Left ventricle myocardium inferior (tissue), 1 donor: ENCODE measurements around the gene TRIML2. TPM values are rescaled to one million over a fixed set of nuclear protein-coding genes. Genes with fewer than 3 reads are reported as not detected.

ENCODE experiments used
- DNase-seq: peaks from one replicate; pipeline ENCODE4 v3.0.0-alpha.2; 2020
- H3K27ac ChIP-seq: fragments of 200-600 bp; replicated peaks from 2 replicates; pipeline ENCODE4 v1.8.0; 2021
- H3K27me3 ChIP-seq: fragments of 200-600 bp; 2 replicates; pipeline ENCODE4 v1.8.0; 2021; ENCODE audit warnings: low read depth
- H3K36me3 ChIP-seq: fragments of 200-600 bp; 2 replicates; pipeline ENCODE4 v1.8.0; 2021
- H3K4me1 ChIP-seq: fragments of 200-600 bp; 2 replicates; pipeline ENCODE4 v1.8.0; 2021
- H3K4me3 ChIP-seq: fragments of 200-600 bp; 2 replicates; pipeline ENCODE4 v1.8.0; 2021; ENCODE audit warnings: mild to moderate bottlenecking, moderate library complexity
- H3K9me3 ChIP-seq: fragments of 200-600 bp; replicated peaks from 2 replicates; pipeline ENCODE4 v1.8.0; 2021
- CTCF ChIP-seq: fragments of 200-600 bp; IDR thresholded peaks from 2 replicates; pipeline ENCODE4 v1.8.0; 2021; ENCODE audit warnings: antibody characterized with exemption, mild to moderate bottlenecking, borderline replicate concordance
- intact Hi-C: fragments of 100-400 bp; cut with micrococcal nuclease; formaldehyde crosslinking; loops from one replicate; pipeline ENCODE4 v1.11.0; 2022
- total RNA-seq: library from RNA; stranded (reverse); fragmentation: NEBNext Ultra II Directional; extraction: Animal tissue kit (Norgen Biotek cat#: 25700); gene quantifications from one replicate; pipeline ENCODE4 v1.2.1, GENCODE V29; 2021
- donor health status: DM: no; HTN: yes; CAD: no; lungs with severe emphysema.

The TRIML2 gene
- total RNA-seq, 1 donor from 2014 or later: not detected

GRCh38 chr4:188132232-188132631 lies 22.8 kb upstream of the TRIML2 start:
- Histone ChIP-seq H3K27ac (no peak overlapping the region), H3K36me3 (no peaks in the 10 kb centered on the region), H3K9me3 (no peaks in the 10 kb centered on the region), H3K27me3 (no peaks in the 10 kb centered on the region), H3K4me1 (no peaks in the 10 kb centered on the region), H3K4me3 (no peak overlapping the region)
- no peak for TF ChIP-seq CTCF
- no peak for DNase-seq
- intact Hi-C loops: no loop called here

GRCh38 chr4:188130355-188130754 lies 21.0 kb upstream of the TRIML2 start:
- no peak for DNase-seq
- TF ChIP-seq CTCF: no peak
- intact Hi-C loops: no loop called here
- no peaks in the 10 kb centered on the region for H3K27me3 ChIP-seq
- H3K4me3 ChIP-seq: no peak overlapping the region
- no peaks in the 10 kb centered on the region for H3K36me3 ChIP-seq
- no peaks in the 10 kb centered on the region for H3K4me1 ChIP-seq
- no peaks in the 10 kb centered on the region for H3K9me3 ChIP-seq
- no peak overlapping the region for H3K27ac ChIP-seq

GRCh38 chr4:188127214-188127874 lies 17.9 kb upstream of the TRIML2 start:
- no peak for DNase-seq
- no peak for TF ChIP-seq CTCF
- Histone ChIP-seq H3K27me3 (no peaks in the 10 kb centered on the region), H3K9me3 (no peaks in the 10 kb centered on the region), H3K36me3 (no peaks in the 10 kb centered on the region), H3K27ac (no peak overlapping the region), H3K4me1 (no peaks in the 10 kb centered on the region), H3K4me3 (no peak overlapping the region)
- intact Hi-C loops: no loop called here

GRCh38 chr4:188121530-188121929 lies 12.1 kb upstream of the TRIML2 start:
- Histone ChIP-seq H3K9me3 (no peaks in the 10 kb centered on the region), H3K36me3 (no peaks in the 10 kb centered on the region), H3K27ac (no peak overlapping the region), H3K4me1 (no peaks in the 10 kb centered on the region), H3K27me3 (no peaks in the 10 kb centered on the region), H3K4me3 (no peak overlapping the region)
- TF ChIP-seq CTCF: no peak
- DNase-seq: no peak
- intact Hi-C loops: no loop called here

- Histone ChIP-seq H3K36me3 (no peaks in the 10 kb centered on the region), H3K27me3 (no peaks in the 10 kb centered on the region), H3K27ac (no peak overlapping the region), H3K9me3 (no peaks in the 10 kb centered on the region), H3K4me3 (no peak overlapping the region), H3K4me1 (no peaks in the 10 kb centered on the region)
- no peak for TF ChIP-seq CTCF
- intact Hi-C loops: no loop called here
- DNase-seq: no peak
Observed at GRCh38 chr4:188117631-188118324, 8.4 kb upstream of the TRIML2 start.
